Skin of body (tissue), 2 donors: Measurements from ENCODE around the gene GBA3. TPM values are rescaled to one million over a fixed set of nuclear protein-coding genes. Genes with fewer than 3 reads are reported as not detected.
A peak's percentile ranks its signal among the peaks of the same experiment; 100 is the strongest.

ENCODE experiments used
- DNase-seq: peaks from one replicate; lab custom pipeline; 2025; lab: John Stamatoyannopoulos, UW
- total RNA-seq: library from RNA; depleted of rRNA; stranded (reverse); fragments of >200 nt; gene quantifications from one replicate; pipeline ENCODE4 v1.2.3, GENCODE V29; 2014

The GBA3 gene
- total RNA-seq, 1 donor from 2014 or later, result 0.30 TPM

- DNase-seq, result peak; percentile 59
These were observed 87.6 kb downstream of the GBA3 start for GRCh38 chr4:22780317-22780716.

DNA sequence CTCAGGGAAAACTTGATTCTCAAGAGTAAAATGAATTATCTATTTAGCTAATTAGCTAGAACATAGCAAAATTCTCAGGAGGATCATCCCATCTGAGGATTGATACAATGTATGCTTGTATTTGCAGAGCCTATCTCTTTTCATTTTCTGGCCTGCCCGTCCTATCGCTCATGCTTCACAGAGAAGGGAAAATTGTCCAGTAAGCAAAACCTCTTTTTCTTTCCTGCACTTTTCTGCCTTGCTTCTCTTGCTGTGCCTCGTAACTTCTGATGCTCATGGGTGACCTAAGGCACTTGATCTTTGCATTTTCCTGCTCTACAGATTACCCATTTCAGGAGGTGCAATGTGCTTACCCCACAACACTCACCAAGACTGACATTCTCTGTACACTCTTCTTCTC, 88.1 kb downstream of the GBA3 start:
- no peak for DNase-seq

DNA sequence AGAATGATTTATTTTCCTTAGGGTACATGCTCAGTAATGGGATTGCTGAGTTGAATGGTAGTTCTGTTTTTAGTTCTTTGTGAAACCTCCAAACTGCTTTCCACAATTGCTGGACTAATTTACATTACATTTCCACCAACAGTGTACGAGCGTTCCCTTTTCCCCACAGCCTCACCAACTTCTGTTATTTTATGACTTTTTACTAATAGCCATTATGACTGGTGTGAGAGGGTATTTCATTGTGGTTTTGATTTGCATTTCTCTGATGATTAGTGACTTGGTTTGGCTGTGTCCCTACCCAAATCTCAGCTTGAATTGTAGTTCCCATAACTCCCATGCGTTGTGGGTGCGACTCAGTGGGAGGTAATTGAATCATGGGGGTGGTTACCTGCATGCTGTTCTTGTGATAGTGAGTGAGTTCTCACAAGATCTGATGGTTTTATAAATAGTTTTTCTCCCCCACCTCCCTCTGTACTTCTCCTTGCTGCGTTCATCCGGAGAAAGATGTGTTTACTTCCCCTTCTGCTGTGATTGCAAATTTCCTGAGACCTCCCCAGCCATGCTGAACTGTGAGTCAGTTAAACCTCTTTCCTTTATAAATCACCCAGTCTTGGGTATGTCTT, 95.1 kb downstream of the GBA3 start:
- no peak for DNase-seq

GRCh38 chr4:22790631-22791030, 97.9 kb downstream of the GBA3 start:
- DNase-seq, result no peak

- no peak for DNase-seq
These were observed 102.0 kb downstream of the GBA3 start for GRCh38 chr4:22794732-22795131.

- no peak for DNase-seq
These were observed 108.7 kb downstream of the GBA3 start for GRCh38 chr4:22801391-22801790.

GRCh38 chr4:22802876-22803275, 110.1 kb downstream of the GBA3 start:
- DNase-seq, result peak; percentile 95

GRCh38 chr4:22803512-22803911, 110.8 kb downstream of the GBA3 start:
- DNase-seq, result no peak

DNA sequence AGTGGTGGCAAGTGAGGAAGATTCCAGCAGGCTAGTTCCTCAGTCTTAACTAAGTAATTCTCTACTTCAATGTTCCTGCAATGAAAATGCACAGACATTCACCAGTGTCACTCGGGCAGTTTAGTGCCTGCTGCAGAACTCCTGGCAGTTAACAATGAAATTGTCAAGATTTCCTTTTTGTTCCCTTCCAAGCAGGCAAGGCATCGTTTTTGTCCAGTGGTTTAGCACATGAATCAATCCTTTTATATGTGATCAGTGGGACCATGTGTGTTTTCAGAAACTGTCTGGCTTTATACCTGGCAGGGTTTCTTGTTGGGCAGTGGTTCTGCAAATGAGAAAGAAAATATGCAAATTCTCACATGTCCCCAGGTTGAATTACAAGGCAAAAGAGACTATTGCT, 122.2 kb downstream of the GBA3 start:
- DNase-seq, result no peak

DNA sequence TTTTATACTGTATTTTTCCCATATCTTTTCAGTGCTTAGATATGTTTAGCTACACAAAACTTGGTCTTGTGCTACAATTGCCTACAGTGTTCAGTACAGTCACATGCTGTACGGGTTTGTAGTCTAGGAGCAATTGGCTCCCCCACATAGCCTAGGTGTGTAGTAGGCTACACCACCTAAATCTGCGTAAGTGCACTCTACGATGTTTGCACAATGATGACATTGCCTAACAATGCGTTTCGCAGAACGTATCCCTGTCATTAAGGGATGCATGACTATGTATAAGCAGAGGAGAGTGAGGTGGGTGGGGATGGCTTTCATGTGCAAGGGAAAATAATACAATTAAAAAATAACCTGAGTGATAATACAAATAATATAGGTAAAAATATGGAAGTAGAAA, 131.4 kb downstream of the GBA3 start:
- DNase-seq, result no peak

DNA sequence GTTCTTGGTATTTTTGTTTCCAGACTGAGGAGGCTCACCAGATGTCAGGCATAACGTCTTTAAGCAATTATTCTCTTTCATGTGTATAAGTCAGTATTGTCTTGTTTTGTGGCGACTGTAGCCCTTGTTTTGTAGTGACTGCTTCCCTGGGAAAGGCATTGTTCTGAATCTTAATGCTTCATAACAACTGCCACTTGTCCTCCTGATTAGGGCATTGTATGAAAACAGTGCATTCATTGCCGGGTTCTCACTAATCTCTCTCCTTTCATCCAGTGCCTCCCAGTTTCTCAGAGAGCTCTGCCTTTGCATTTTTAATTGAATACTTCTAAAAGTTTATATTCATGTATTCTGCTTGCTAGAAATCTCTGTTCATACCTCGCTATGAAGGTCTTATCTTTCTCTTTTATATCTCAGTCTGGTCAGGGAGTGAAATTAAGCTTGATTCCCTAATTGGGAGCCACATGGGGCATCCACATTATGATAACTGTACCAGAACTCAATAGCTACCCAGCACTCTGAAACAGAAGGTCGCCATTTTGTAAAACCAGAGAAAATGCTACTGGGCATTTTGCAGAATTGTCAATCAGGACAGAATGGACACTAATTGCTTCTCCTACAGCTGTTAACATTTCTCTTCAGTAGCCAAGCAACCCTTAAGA, 149.8 kb downstream of the GBA3 start:
- no peak for DNase-seq

DNA sequence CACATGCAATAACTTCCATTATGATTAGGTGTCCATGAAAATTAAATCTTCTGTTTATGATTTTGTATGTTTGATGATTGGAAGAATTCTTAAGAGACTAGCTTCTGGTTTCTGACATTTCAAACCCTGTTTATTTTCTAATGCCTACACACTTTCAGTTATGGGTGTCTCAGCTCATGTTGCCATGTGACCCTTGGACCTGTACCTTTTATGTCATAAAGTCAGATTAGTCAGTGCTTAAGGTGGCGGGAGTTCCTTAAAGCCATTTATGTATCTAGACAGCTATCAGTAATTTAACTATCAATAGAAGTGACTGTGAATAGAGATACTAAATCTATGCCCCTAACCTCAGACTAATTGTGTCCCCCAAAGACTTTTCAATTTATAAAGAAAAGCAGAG, 155.6 kb downstream of the GBA3 start:
- DNase-seq, result no peak

DNA sequence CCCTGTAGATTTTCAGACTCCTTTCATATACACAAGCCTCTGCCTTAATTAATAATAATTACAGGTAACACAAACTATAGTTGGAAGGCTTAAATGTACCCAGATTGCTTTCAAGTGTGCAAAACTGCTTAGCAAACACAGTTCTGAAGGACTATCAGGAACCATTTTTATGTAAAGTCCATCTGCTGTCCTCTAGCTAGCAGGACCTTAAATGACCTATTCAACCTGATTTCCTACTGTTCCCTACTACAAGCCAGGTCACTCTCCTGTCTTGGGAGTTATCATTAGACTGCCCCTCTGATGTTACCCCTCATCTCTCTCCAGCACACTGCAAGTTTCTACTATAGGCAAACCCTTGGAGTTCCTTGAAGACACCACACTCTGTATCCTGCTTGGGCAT, 157.3 kb downstream of the GBA3 start:
- DNase-seq, result no peak

GRCh38 chr4:22850630-22851029, 157.9 kb downstream of the GBA3 start:
- DNase-seq, result no peak

GRCh38 chr4:22857411-22857810, 164.7 kb downstream of the GBA3 start:
- no peak for DNase-seq

DNA sequence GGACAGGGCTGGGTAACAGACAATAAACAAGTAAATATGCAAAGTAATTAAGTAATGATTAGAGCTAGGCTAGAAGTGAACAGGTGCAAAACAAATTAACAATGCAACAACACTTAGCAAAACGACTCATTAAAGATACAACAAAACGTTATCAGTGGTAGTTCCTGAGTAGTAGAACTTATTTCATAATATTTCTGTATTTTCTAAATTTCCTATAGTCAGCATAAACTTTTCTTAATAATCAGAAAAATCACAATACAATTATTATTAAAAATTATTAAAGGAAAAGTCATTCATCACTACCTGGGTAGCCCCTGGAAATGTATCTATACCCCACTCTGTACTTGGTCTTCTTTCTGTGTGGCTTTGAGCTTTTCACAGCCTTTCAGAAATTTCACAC, 166.6 kb downstream of the GBA3 start:
- no peak for DNase-seq

Other genes with a start within 250 kb of the GBA3 start
- gene ADGRA3, start 176.9 kb upstream of the GBA3 start, total RNA-seq, result 54.9 TPM